SIG-M5 treated with dmso at 0.1 percent for 504 hours (cell line): ENCODE measurements around the gene CFHR5.
"Not testable (repeated sequence)": the region's sequence is repeated elsewhere in the genome, so short reads cannot be mapped to it uniquely, and the experiment has no call there.

ENCODE experiments used
- DNase-seq: peaks from one replicate; lab custom pipeline; 2025; ENCODE audit not compliant: unreplicated experiment; lab: John Stamatoyannopoulos, UW

Gene CFHR5

GRCh38 chr1:197017558-197018146, 40.3 kb downstream of the CFHR5 start:
- DNase-seq: no peak

GRCh38 chr1:197021716-197022115, 44.4 kb downstream of the CFHR5 start:
- DNase-seq: no peak

GRCh38 chr1:197024460-197024859, 47.1 kb downstream of the CFHR5 start:
- DNase-seq: no peak

- DNase-seq: no peak
Observed at GRCh38 chr1:197027359-197027758, 50.0 kb downstream of the CFHR5 start.

GRCh38 chr1:197029749-197030148, 52.4 kb downstream of the CFHR5 start:
- DNase-seq: no peak

- not testable (repeated sequence) for DNase-seq
Observed at GRCh38 chr1:197034631-197035339, 57.4 kb downstream of the CFHR5 start.

GRCh38 chr1:197036861-197037260, 59.5 kb downstream of the CFHR5 start:
- DNase-seq: no peak

- no peak for DNase-seq
Observed at GRCh38 chr1:197041486-197042353, 64.4 kb downstream of the CFHR5 start.

GRCh38 chr1:197042676-197043341, 65.5 kb downstream of the CFHR5 start:
- no peak for DNase-seq

GRCh38 chr1:197049100-197049499, 71.7 kb downstream of the CFHR5 start:
- no peak for DNase-seq
